Mesodermal cell (in vitro differentiated cells): ENCODE measurements around the gene PITPNM3.

Source experiments
- H3K27ac ChIP-seq: 2 replicates; pipeline ENCODE4 v1.7.0; 2013; ENCODE audit warnings: mild to moderate bottlenecking, low read depth, low read length, moderate library complexity; ENCODE audit not compliant: severe bottlenecking
- H3K36me3 ChIP-seq: 2 replicates; pipeline ENCODE4 v1.7.1; 2013; ENCODE audit warnings: mild to moderate bottlenecking, low read length, moderate library complexity; ENCODE audit not compliant: control insufficient read depth, insufficient read depth
- H3K4me1 ChIP-seq: one replicate; pipeline ENCODE4 v1.7.1; 2013; ENCODE audit warnings: mild to moderate bottlenecking, low read length; ENCODE audit not compliant: insufficient read depth, control insufficient read depth, poor library complexity, severe bottlenecking
- H3K4me3 ChIP-seq: 2 replicates; pipeline ENCODE4 v1.7.0; 2013; ENCODE audit warnings: low read length, control low read depth, mild to moderate bottlenecking; ENCODE audit not compliant: insufficient read depth, poor library complexity, severe bottlenecking; ENCODE audit errors: extremely low read depth
- H3K9me3 ChIP-seq: 2 replicates; pipeline ENCODE4 v1.7.1; 2013; ENCODE audit warnings: mild to moderate bottlenecking, low read length, moderate library complexity; ENCODE audit not compliant: control insufficient read depth
- WGBS, 2 experiments: methylation state at CpG; one replicate each; pipeline ENCODE4 v1.1.5; 2013; ENCODE audit warnings: missing lambda C conversion rate in 2 of 2; ENCODE audit not compliant: insufficient coverage in 2 of 2; 5-methylcytosine and 5-hydroxymethylcytosine counted together

PITPNM3 gene

DNA sequence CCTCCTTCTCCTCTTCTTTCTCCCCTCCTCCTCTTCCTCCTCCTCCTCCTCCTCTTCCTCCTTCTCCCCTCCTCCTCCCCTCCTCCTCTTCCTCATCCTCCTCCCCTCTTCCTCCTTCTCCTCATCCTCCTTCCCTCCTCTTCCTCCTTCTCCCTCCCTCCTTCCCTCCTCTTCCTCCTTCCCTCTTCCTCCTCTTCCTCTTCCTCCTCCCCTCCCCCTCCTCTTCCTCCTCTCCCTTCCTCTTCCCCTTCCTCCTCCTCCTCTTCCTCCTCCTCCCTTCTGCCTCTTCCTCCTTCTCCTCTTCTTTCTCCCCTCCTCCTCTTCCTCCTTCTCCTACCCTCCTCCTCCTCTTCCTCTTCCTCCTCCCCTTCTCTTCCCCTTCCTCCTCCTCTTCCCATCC, 5.1 kb upstream of the PITPNM3 start:
- Histone ChIP-seq H3K9me3 (no peaks in the 10 kb centered on the region), H3K4me3 (no peak overlapping the region), H3K4me1 (no peaks in the 10 kb centered on the region), H3K27ac (no peak overlapping the region), H3K36me3 (no peaks in the 10 kb centered on the region)

DNA sequence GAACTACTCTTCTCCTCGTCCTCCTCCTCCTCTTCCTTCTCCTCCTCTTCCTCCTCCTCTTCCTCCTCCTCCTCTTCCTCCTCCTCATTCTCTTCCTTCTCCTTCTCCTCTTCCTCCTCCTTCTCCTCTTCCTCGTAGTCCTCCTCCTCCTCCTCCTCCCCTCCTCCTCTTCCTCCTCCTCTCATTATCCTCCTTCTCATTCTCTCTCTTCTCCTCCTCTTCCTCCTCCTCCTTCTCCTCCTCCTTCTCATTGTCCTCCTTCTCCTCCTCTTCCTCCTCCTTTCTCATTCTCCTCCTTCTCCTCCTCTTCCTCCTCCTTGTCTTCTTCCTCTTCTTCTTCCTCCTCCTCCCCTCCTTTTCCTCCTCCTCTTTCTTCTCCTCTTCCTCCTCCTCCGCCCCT, 4.1 kb upstream of the PITPNM3 start:
- no peaks in the 10 kb centered on the region for H3K36me3 ChIP-seq
- peaks cover 5% of the 10 kb centered on the region for H3K4me1 ChIP-seq
- H3K4me3 ChIP-seq = no peak overlapping the region
- H3K9me3 ChIP-seq = no peaks in the 10 kb centered on the region
- H3K27ac ChIP-seq = no peak overlapping the region
- WGBS, 2 experiments = 59 to 84% methylated on average over 3 of the region's 3 CpGs

DNA sequence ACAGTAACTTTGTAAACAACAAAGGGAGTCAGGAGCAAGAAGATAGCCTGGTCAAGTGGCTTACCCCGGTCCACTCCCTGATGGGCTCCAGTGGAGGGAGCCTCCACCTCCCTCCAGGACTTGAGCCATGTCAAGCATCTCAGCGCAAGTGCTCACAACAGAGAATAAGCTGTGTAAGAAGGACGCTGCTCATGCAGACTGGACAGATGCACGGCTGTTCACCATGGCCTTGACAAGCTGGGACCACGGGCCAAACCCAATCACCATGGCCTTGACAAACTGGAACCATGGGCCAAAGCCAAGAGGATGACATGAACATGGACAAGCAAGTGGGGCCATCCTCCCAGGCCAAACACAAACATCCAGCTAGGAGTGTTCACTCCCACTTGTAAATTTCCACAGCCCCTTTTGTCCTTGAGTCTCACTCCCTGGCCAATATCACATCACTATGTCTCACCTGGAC, 3.4 kb upstream of the PITPNM3 start:
- no peaks in the 10 kb centered on the region for H3K36me3 ChIP-seq
- H3K4me3 ChIP-seq = no peak overlapping the region
- H3K9me3 ChIP-seq = no peaks in the 10 kb centered on the region
- H3K27ac ChIP-seq = no peak overlapping the region
- 98% methylated on average over 4 of the region's 5 CpGs for WGBS, 2 experiments
- H3K4me1 ChIP-seq = peaks cover 5% of the 10 kb centered on the region

DNA sequence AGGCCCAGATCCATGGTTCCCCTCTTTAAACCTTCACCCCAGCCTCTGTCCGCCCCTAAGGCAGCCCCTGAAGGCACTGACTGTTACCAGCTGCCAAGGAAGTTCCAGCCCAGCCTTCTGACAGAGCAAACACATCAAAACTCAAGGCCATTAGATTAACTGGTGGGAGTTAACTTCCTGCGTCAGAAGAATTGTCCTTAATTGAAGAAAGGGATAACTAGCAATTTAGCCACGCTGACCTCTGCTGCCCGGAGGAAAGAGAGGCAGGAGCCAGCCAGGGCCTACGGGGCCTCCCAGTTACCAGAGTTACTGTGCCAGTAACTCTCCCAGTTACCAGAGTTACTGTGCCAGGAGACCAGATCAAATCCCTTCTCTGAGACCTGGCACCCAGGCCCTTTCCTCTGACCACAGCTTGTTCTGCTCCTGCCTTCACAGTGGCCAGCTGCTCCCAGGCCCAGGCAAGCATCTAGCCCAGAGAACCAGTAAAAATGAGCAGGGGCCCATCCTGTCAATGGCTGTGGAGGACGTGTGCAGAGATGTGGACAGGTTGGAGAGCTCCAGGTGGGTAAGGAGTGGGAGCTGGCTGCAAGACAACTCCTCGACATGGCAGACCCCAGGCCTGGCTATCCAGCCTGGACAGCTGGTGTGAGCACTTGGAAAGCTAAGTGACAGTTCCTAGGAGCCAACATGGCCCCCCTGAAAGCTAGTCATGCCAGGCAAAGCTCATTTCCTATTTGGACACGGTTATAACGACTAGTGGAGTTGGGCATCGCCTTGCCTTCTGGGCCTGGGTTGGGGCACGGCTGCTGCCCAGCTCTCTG, 2.8 kb upstream of the PITPNM3 start:
- H3K27ac ChIP-seq = no peak overlapping the region
- H3K4me1 ChIP-seq = peaks cover 5% of the 10 kb centered on the region
- 75 to 78% methylated on average over 9 to 10 of the region's 11 CpGs for WGBS, 2 experiments
- H3K9me3 ChIP-seq = no peaks in the 10 kb centered on the region
- no peak overlapping the region for H3K4me3 ChIP-seq
- no peaks in the 10 kb centered on the region for H3K36me3 ChIP-seq

DNA sequence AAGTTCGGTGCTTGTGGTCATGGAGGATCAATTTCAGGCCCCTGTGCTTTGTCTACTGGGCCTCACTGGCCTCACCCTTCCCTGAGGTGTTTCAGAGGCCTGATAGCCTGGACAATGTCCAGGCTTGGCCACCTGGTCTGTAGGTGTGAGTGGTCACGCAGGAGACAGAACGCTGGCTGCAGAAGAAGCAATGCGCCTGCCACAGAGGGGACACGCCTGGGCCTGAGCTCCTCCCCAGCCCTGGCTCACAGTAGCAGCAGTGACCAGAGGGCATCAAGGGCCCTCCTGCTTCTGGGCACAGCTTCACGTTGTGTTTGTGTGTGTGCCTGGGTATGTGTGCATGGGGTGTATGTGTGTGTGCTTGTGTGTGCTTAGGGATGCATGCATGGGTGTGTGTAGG, 1.9 kb upstream of the PITPNM3 start:
- WGBS, 2 experiments = 90 to 96% methylated on average over 5 of the region's 6 CpGs
- H3K27ac ChIP-seq = no peak overlapping the region
- peaks cover 5% of the 10 kb centered on the region for H3K4me1 ChIP-seq
- H3K36me3 ChIP-seq = no peaks in the 10 kb centered on the region
- H3K9me3 ChIP-seq = no peaks in the 10 kb centered on the region
- H3K4me3 ChIP-seq = no peak overlapping the region

DNA sequence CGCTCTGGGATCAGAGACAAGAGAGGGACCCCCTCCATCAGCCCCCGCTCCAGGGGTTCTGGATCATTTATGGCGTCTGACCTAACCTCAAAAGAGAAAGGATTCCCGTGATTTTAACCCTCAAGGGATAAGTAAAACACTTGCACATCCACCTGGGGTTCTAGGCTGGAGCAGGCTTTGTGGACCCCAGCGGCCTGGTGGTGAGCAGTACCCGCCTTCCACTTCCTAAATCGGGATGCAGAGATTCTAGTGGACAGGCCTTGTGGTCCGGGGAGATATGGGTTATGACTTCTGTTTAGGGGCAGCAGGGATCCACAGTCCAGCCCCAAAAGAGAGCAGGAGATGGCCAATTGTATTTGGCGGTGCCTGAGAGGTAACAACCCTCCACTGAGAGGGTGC, 684 bp upstream of the PITPNM3 start:
- no peaks in the 10 kb centered on the region for H3K36me3 ChIP-seq
- H3K4me1 ChIP-seq = peaks cover 5% of the 10 kb centered on the region
- H3K9me3 ChIP-seq = no peaks in the 10 kb centered on the region
- H3K27ac ChIP-seq = no peak overlapping the region
- H3K4me3 ChIP-seq = no peak overlapping the region
- WGBS, 2 experiments = 34 to 60% methylated on average over 5 to 8 of the region's 9 CpGs

DNA sequence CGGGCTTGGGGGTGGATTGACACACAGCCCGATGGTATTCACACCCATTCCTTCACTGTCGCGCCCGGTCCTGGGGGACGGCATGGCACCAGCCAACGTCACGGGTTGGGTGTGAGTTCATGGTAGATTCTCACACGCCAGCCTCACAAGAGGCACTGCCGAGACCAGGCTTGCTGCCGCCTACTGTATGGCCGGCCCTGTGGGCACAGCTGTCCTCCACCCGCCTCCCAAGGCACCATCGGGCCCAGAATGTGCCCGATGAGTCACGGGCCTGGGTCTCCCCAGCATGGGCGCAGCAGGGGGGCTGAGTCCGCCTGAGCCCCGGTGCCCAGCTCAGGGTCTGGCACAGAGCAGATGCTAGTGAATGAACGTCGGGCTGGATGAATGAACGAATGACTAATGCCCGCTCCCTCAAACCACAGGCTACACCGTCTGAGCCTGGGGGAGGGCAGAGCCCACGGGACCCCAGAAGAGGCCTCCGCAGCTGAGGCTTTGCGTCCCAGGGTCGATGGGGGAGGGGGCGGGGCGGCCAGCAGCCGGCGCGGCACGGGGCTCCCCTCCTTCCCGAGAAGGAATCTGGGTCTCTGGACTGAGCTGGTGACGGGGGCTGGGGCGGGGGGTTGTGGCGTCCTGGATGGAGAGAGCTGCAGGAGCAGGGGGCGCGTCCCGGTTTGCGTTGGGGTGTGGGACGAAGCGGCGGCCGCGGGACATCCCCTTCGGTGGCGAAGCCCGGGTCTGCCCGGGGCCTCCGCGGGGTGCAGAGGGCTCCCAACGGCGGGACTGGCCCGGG, 829 bp downstream of the PITPNM3 start:
- WGBS, 2 experiments = 1 to 2% methylated on average over 32 to 40 of the region's 56 CpGs
- H3K4me3 ChIP-seq = peak overlapping the region; percentile 33
- H3K9me3 ChIP-seq = no peaks in the 10 kb centered on the region
- no peak overlapping the region for H3K27ac ChIP-seq
- H3K4me1 ChIP-seq = peaks cover 5% of the 10 kb centered on the region
- no peaks in the 10 kb centered on the region for H3K36me3 ChIP-seq

DNA sequence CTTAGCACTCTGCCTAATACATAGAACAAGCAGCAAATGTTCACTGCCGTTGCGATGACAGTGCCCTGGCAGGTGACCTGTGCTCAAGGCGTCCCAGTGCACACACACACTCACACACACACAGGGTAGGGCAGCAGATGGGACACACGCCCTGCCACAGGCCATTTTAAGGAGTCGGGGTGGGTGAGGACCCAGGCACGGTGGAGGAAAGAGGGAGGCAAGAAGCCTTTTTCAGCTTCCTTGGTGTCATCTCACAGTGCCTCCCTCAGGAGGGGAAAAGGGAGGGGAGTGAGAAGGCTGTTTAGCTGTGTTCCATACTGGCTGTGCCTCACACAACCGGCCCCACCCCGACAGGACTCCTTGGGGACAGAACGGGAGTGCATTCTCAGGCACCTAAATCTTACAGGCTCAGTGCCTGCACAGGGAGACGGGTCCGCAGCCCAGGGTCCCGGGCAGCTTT, 1.5 kb downstream of the PITPNM3 start:
- no peaks in the 10 kb centered on the region for H3K9me3 ChIP-seq
- H3K27ac ChIP-seq = no peak overlapping the region
- 10 to 21% methylated on average over 8 to 9 of the region's 12 CpGs for WGBS, 2 experiments
- H3K4me3 ChIP-seq = peak overlapping the region; percentile 2
- H3K36me3 ChIP-seq = no peaks in the 10 kb centered on the region
- H3K4me1 ChIP-seq = peaks cover 5% of the 10 kb centered on the region

DNA sequence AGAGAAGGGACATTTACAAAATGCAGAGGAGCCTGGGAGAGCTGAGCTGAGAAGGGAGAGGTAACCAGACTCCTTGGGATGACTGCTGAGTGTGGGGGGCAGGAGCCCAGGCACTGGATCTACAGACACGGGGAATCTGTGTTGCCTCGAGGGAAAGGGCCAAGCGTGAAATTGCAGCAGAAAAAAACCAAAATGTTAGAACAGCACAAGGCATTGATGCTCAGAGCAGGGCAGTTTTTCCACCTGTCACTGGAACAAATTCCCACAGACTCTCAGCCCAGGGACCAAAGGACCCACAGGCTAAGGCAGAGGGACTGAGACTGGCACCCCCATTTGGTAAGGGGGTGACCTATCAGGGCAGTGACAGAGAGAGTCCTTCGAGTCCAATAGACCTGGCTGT, 2.0 kb downstream of the PITPNM3 start:
- H3K27ac ChIP-seq = no peak overlapping the region
- no peak overlapping the region for H3K4me3 ChIP-seq
- 48 to 76% methylated on average over 4 of the region's 4 CpGs for WGBS, 2 experiments

DNA sequence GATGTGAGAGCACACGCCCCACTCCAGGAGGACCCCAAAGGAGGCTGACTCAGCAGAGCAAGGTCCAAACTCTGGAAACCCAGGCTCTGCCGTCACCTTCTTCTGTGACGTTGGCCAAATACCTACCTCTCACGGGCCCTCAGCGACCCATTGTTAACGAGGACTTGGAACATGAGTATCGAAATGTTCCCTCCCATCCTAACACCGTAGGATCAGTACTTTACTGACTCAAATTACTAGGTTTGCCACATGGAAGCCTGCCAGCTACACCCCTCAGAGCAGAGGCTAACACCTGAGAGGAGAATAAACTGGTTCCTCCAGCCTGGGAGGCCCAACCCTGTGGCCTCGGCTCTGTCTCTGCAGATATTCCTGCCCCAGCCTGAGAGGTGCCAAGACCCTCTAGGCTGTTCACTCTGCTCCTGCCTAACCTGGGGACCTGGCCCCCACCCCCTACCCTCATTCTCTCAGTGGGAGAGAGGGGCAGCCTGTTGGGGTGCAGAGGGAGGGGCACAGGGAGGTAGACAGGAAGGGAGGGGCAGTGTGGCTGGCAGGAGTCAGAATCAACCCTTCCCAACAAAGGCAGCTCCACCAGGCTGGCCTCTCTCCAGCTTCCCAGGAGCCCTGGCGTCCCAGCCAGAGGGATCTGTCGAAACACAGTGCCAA, 4.4 kb downstream of the PITPNM3 start:
- H3K9me3 ChIP-seq = no peaks in the 10 kb centered on the region
- H3K36me3 ChIP-seq = no peaks in the 10 kb centered on the region
- 84 to 87% methylated on average over 10 of the region's 11 CpGs for WGBS, 2 experiments
- no peak overlapping the region for H3K27ac ChIP-seq
- peaks cover 9% of the 10 kb centered on the region for H3K4me1 ChIP-seq
- no peak overlapping the region for H3K4me3 ChIP-seq

More for the DNA sequence above, 2.0 kb downstream of the PITPNM3 start:
- no peaks in the 10 kb centered on the region for H3K9me3 ChIP-seq
- H3K4me1 ChIP-seq = peaks cover 5% of the 10 kb centered on the region
- no peaks in the 10 kb centered on the region for H3K36me3 ChIP-seq
